SU-DHL-6 (cell line): ENCODE data around the gene NUBP2.

ENCODE experiments used
- EZH2phosphoT487 ChIP-seq: fragments of 200-600 bp; sonication (generic), shearing (Covaris generic); conservative IDR thresholded peaks from 2 replicates; pipeline ENCODE4 v1.6.1; 2018; ENCODE audit warnings: mild to moderate bottlenecking, antibody characterized with exemption, low read length, moderate library complexity, mixed read lengths
- TF ChIP-seq, protein P1 (sequence below): fragments of 200-600 bp; sonication (generic); IDR thresholded peaks from one replicate; pipeline ENCODE4 v1.5.1; 2017; ENCODE audit warnings: antibody characterized with exemption, mild to moderate bottlenecking, low read length, moderate library complexity; ENCODE audit not compliant: insufficient read depth, poor library complexity, severe bottlenecking

DNA sequence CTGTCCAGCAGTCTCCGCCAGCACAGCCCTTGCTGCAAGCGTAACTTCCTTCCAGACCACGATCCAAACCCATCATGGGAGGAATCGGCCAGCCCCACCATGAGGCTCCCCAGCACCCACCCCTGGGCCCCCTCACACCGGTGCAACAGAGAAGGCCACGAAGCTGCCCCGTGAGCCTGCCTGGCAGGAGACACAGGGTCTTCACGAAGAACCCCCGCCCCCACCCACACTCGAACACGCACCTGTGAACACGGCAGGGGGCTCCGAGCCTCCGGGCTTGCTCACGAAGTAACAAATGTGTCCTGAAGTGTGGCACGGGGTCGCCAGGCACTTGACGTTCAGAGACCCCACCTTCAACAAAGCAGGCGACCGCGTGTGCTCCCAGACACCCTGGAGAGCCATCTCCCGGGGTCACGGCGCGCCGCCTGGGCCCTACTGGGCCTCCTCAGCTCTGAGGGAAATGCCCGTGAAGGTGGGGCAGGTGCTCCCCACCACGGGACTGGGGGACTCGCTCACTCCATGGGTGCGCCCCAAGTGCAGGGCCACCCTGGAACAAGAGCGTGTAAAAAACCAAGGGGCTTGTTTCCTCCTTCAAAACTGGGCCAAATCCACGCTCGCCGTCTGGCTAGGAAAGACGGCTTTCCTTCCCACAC, 36.2 kb downstream of the NUBP2 start:
- TF ChIP-seq, protein P1, sequence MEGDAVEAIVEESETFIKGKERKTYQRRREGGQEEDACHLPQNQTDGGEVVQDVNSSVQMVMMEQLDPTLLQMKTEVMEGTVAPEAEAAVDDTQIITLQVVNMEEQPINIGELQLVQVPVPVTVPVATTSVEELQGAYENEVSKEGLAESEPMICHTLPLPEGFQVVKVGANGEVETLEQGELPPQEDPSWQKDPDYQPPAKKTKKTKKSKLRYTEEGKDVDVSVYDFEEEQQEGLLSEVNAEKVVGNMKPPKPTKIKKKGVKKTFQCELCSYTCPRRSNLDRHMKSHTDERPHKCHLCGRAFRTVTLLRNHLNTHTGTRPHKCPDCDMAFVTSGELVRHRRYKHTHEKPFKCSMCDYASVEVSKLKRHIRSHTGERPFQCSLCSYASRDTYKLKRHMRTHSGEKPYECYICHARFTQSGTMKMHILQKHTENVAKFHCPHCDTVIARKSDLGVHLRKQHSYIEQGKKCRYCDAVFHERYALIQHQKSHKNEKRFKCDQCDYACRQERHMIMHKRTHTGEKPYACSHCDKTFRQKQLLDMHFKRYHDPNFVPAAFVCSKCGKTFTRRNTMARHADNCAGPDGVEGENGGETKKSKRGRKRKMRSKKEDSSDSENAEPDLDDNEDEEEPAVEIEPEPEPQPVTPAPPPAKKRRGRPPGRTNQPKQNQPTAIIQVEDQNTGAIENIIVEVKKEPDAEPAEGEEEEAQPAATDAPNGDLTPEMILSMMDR: no peak
- TF ChIP-seq EZH2phosphoT487: no peak
